HG02870 (cell line): Measurements from ENCODE around the gene SNX8.
A peak's percentile ranks its signal among the peaks of the same experiment; 100 is the strongest.
"Not testable (repeated sequence)": the region's sequence is repeated elsewhere in the genome, so short reads cannot be mapped to it uniquely, and the experiment has no call there.

ENCODE experiments used
- ATAC-seq: cut with Tn5 transposase; IDR thresholded peaks from one replicate; pipeline ENCODE4 v1.9.1; 2021; ENCODE audit warnings: mild to moderate bottlenecking, moderate library complexity; ENCODE audit not compliant: unreplicated experiment

Gene SNX8

GRCh38 chr7:2331707-2332106 is 17.5 kb upstream of the SNX8 start:
- ATAC-seq, result no peak

GRCh38 chr7:2330493-2330892 is 16.3 kb upstream of the SNX8 start:
- ATAC-seq, result no peak

- ATAC-seq, result no peak
These were observed 12.7 kb upstream of the SNX8 start for GRCh38 chr7:2326951-2327350.

- ATAC-seq, result no peak
These were observed 10.9 kb upstream of the SNX8 start for GRCh38 chr7:2325162-2325561.

GRCh38 chr7:2321020-2321419 is 6.8 kb upstream of the SNX8 start:
- no peak for ATAC-seq

- ATAC-seq, result no peak
These were observed 3.5 kb upstream of the SNX8 start for GRCh38 chr7:2317556-2318293.

- ATAC-seq, result no peak
These were observed 2.3 kb upstream of the SNX8 start for GRCh38 chr7:2316578-2316977.

- ATAC-seq, result no peak
These were observed 1.5 kb upstream of the SNX8 start for GRCh38 chr7:2315787-2316186.

- not testable (repeated sequence) for ATAC-seq
These were observed 802 bp upstream of the SNX8 start for GRCh38 chr7:2314956-2315530.

- ATAC-seq, result no peak
These were observed 612 bp downstream of the SNX8 start for GRCh38 chr7:2313450-2314208.

GRCh38 chr7:2312267-2312929 is 1.8 kb downstream of the SNX8 start:
- ATAC-seq, result no peak

GRCh38 chr7:2309889-2310331 is 4.3 kb downstream of the SNX8 start:
- ATAC-seq, result no peak

- ATAC-seq, result peak; percentile 48
These were observed 6.5 kb downstream of the SNX8 start for GRCh38 chr7:2307690-2308107.

- ATAC-seq, result no peak
These were observed 7.6 kb downstream of the SNX8 start for GRCh38 chr7:2306688-2307087.

- not testable (repeated sequence) for ATAC-seq
These were observed 9.0 kb downstream of the SNX8 start for GRCh38 chr7:2305258-2305657.

GRCh38 chr7:2303520-2303919 is 10.7 kb downstream of the SNX8 start:
- not testable (repeated sequence) for ATAC-seq

- ATAC-seq, result not testable (repeated sequence)
These were observed 11.4 kb downstream of the SNX8 start for GRCh38 chr7:2302743-2303397.

- ATAC-seq, result no peak
These were observed 12.8 kb downstream of the SNX8 start for GRCh38 chr7:2301511-2301863.

GRCh38 chr7:2299870-2300512 is 14.2 kb downstream of the SNX8 start:
- no peak for ATAC-seq

GRCh38 chr7:2299131-2299829 is 15.0 kb downstream of the SNX8 start:
- ATAC-seq, result peak; percentile 52
